GM12878 (cell line): ENCODE results near the gene HTR6. TPM values are rescaled to one million over a fixed set of nuclear protein-coding genes. Genes with fewer than 3 reads are reported as not detected.

Experiments
- ATAC-seq: fragments of 200-7000 bp; cut with Tn5 transposase; 3 replicates; pipeline ENCODE4 v1.9.1; 2020; ENCODE audit warnings: mild to moderate bottlenecking, moderate library complexity
- BruUV-seq: library from RNA; stranded (reverse); fragments of 400-500 nt; replicated peaks from 2 replicates; lab custom pipeline; 2021; lab: Mats Ljungman, UMichigan
- CTCF ChIA-PET: fragments of 300-600 bp; sonication (Branson Sonifier 250); formaldehyde crosslinking; extraction: SDS; loops from one replicate; lab custom pipeline; 2021; ENCODE audit warnings: inconsistent platforms; lab: Yijun Ruan, JAX
- POLR2A ChIA-PET: fragments of 350-600 bp; formaldehyde crosslinking; extraction: SDS; loops from one replicate; lab custom pipeline; 2021; ENCODE audit warnings: inconsistent platforms; lab: Charles Lee
- RAD21 ChIA-PET: fragments of 300-600 bp; sonication (Branson Sonifier 250); formaldehyde crosslinking; loops from one replicate; lab custom pipeline; 2023; ENCODE audit warnings: antibody characterized with exemption; ENCODE audit not compliant: unreplicated experiment; lab: Charles Lee
- SMC1A ChIA-PET: fragments of 300-600 bp; sonication (Branson Sonifier 250); formaldehyde crosslinking; loops from one replicate; lab custom pipeline; 2023; ENCODE audit not compliant: unreplicated experiment, uncharacterized antibody; lab: Charles Lee
- DNase-seq: peaks from one replicate; pipeline ENCODE4 v3.0.0-alpha.2; 2011; ENCODE audit warnings: low read depth, low spot score
- FAIRE-seq: peaks from 3 replicates; lab custom pipeline; 2011; peaks lifted over from hg19 to GRCh38; lab: Jason Lieb, UNC
- H2AFZ ChIP-seq: 2 replicates; pipeline ENCODE4 v1.6.0; 2011; ENCODE audit warnings: low read depth, low read length, control low read depth; ENCODE audit not compliant: control insufficient read depth
- H3K27ac ChIP-seq: 2 replicates; pipeline ENCODE4 v1.5.1; 2011; ENCODE audit warnings: control low read depth; ENCODE audit not compliant: control insufficient read depth, insufficient read depth
- H3K27me3 ChIP-seq, 2 experiments: replicated peaks in 1 of 2; 2 replicates each; pipeline versions ENCODE4 v1.6.0 to v1.6.1; 2011; ENCODE audit warnings: low read length in 1 of 2; ENCODE audit not compliant: control insufficient read depth in 2 of 2, insufficient read depth in 2 of 2
- H3K36me3 ChIP-seq, 2 experiments: 2 replicates each; pipeline ENCODE4 v1.5.1; 2011; ENCODE audit warnings: low read length in 1 of 2; ENCODE audit not compliant: control insufficient read depth in 2 of 2, insufficient read depth in 2 of 2
- H3K4me1 ChIP-seq: 2 replicates; pipeline ENCODE4 v1.6.1; 2011; ENCODE audit warnings: mild to moderate bottlenecking, low read length, moderate library complexity, mixed read lengths; ENCODE audit not compliant: control insufficient read depth, insufficient read depth
- H3K4me2 ChIP-seq: 2 replicates; pipeline ENCODE4 v1.6.0; 2011; ENCODE audit warnings: control low read depth; ENCODE audit not compliant: control insufficient read depth, insufficient read depth
- H3K4me3 ChIP-seq: fragments of 200-600 bp; sonication (generic); 2 replicates; pipeline ENCODE4 v1.5.1; 2016
- H3K79me2 ChIP-seq: 2 replicates; pipeline ENCODE4 v1.6.0; 2011; ENCODE audit warnings: low read length; ENCODE audit not compliant: control insufficient read depth, insufficient read depth
- H3K9ac ChIP-seq: 2 replicates; pipeline ENCODE4 v1.8.0; 2011; ENCODE audit warnings: low read length, control low read depth, mixed read lengths; ENCODE audit not compliant: control insufficient read depth, insufficient read depth
- H3K9me3 ChIP-seq: replicated peaks from 3 replicates; pipeline ENCODE4 v1.5.1; 2011; ENCODE audit warnings: mild to moderate bottlenecking, low read length; ENCODE audit not compliant: control insufficient read depth, insufficient read depth
- H4K20me1 ChIP-seq: 2 replicates; pipeline ENCODE4 v1.6.0; 2011; ENCODE audit not compliant: control insufficient read depth, insufficient read depth
- CHD1 ChIP-seq: IDR thresholded peaks from 2 replicates; pipeline ENCODE4 v1.6.1; 2012; ENCODE audit warnings: low read depth, low read length, improper control_type of control experiment
- LARP7 ChIP-seq: fragments of 450-650 bp; IDR thresholded peaks from 2 replicates; pipeline ENCODE4 v1.6.1; 2017; ENCODE audit warnings: mild to moderate bottlenecking
- MEF2B ChIP-seq: fragments of 450-650 bp; IDR thresholded peaks from 2 replicates; pipeline ENCODE4 v1.6.1; 2018; ENCODE audit warnings: mild to moderate bottlenecking, moderate library complexity; ENCODE audit not compliant: partially characterized antibody, poor library complexity, severe bottlenecking
- NFYB ChIP-seq: IDR thresholded peaks from 2 replicates; pipeline ENCODE4 v1.6.1; 2011; ENCODE audit warnings: low read depth, mild to moderate bottlenecking, low read length, improper control_type of control experiment, moderate library complexity; ENCODE audit not compliant: insufficient read depth
- SMARCA5 ChIP-seq: fragments of 450-650 bp; IDR thresholded peaks from 2 replicates; pipeline ENCODE4 v1.6.1; 2017; ENCODE audit warnings: mild to moderate bottlenecking
- SRF ChIP-seq, 2 experiments: IDR thresholded peaks; 2 replicates each; pipeline ENCODE4 v1.6.1; 2011; ENCODE audit warnings: low read depth in 2 of 2, low read length in 2 of 2, mild to moderate bottlenecking in 1 of 2, moderate library complexity in 1 of 2
- WRNIP1 ChIP-seq: IDR thresholded peaks from 2 replicates; pipeline ENCODE4 v1.6.1; 2011; ENCODE audit warnings: low read depth, low read length, improper control_type of control experiment, borderline replicate concordance
- WGBS: methylation state at CpG from one replicate; pipeline ENCODE4 v1.1.6; 2016; ENCODE audit warnings: low lambda C conversion rate; ENCODE audit not compliant: insufficient replicate concordance, insufficient coverage; ENCODE audit errors: missing lambda C conversion rate; 5-methylcytosine and 5-hydroxymethylcytosine counted together
- in situ Hi-C: fragments of 300-500 bp; cut with MboI; formaldehyde crosslinking; loops from 9 replicates; pipeline ENCODE4 v1.14.3; 2018; ENCODE audit warnings: mixed read lengths
- intact Hi-C: fragments of 100-400 bp; cut with micrococcal nuclease; formaldehyde crosslinking; loops from one replicate; pipeline ENCODE4 v1.14.2; 2022; ENCODE audit not compliant: unreplicated experiment
- polyA plus RNA-seq, 11 experiments: library from polyadenylated mRNA; depleted of rRNA in 4 of 11; unstranded in 6 of 11; stranded (reverse) in 5 of 11; fragments of >200 nt; fragmentation: Nextera tagmentation in 4 of 11; fragmentation: Illumina TruSeq in 1 of 11; extraction: Ambion mirVana in 4 of 11; extraction: Trizol in 1 of 11; gene quantifications; 1 replicate in 1 of 11; 2 replicates in 10 of 11; pipeline versions ENCODE4 v1.2.1 to v1.2.3, GENCODE V29; 2011 to 2016; ENCODE audit warnings: inconsistent platforms in 2 of 11, missing spikeins in 2 of 11, low read depth in 1 of 11
- total RNA-seq, 4 experiments: library from RNA; depleted of rRNA in 3 of 4; stranded (reverse); fragments of >200 nt in 3 of 4; fragmentation: Illumina TruSeq in 1 of 4; extraction: Trizol in 1 of 4; gene quantifications; 2 replicates each; pipeline versions ENCODE4 v1.2.1 to v1.2.3, GENCODE V29; 2013 to 2021

HTR6 gene
- total and polyA plus RNA-seq, 10 of the 15 experiments (the other 5 are each of a cell fraction or from before 2014, with no cell fraction given), result 0.03 to 5.3 (median 1.7) TPM; not detected in 2

DNA sequence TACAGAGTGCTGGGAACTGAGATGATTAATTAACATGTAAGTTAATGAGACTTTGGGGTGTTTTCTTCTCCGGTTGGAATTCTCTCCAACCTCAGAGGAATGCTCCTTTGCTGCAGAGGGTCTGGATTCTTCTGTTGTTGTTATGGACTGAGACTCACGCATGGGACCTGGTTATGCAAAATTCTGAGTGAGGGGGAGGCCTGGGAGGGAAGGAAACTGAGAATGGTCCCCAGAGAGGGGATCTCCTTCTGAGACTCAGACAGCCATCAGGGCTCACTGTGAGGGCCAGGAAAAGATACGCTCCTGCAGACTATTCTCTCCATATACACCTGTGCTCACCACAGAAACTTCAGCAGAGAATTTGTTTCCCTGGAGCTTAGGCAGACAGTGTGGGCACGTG, 56.3 kb downstream of the HTR6 start:
- TF ChIP-seq NFYB (no peak), MEF2B (peak; percentile 50)
- TF ChIP-seq, all 136 proteins: peak for 1
- no TSS peak for BruUV-seq
- H3K4me1 ChIP-seq, result no peaks in the 10 kb centered on the region
- SMC1A ChIA-PET, result no interaction called here
- POLR2A ChIA-PET, result no interaction called here
- H3K79me2 ChIP-seq, result no peaks in the 10 kb centered on the region
- CTCF ChIA-PET, result no interaction called here
- H3K27ac ChIP-seq, result no peak overlapping the region
- FAIRE-seq (no peak), DNase-seq (no peak), ATAC-seq (no peak)
- no peak overlapping the region for H2AFZ ChIP-seq
- H3K4me2 ChIP-seq, result no peak overlapping the region
- intact Hi-C loops, result no loop called here
- in situ Hi-C loops, result no loop called here
- RAD21 ChIA-PET, result no interaction called here
- 59% methylated on average over 4 of the region's 4 CpGs for WGBS
- H3K27me3 ChIP-seq, result no peaks in the 10 kb centered on the region
- peaks cover 0 to 7% of the 10 kb centered on the region in 2 experiments; a peak in 2 of 4 replicates for H3K36me3 ChIP-seq
- H3K4me3 ChIP-seq, result no peak overlapping the region
- no peaks in the 10 kb centered on the region for H3K9me3 ChIP-seq
- no peaks in the 10 kb centered on the region for H4K20me1 ChIP-seq
- no peak overlapping the region for H3K9ac ChIP-seq

DNA sequence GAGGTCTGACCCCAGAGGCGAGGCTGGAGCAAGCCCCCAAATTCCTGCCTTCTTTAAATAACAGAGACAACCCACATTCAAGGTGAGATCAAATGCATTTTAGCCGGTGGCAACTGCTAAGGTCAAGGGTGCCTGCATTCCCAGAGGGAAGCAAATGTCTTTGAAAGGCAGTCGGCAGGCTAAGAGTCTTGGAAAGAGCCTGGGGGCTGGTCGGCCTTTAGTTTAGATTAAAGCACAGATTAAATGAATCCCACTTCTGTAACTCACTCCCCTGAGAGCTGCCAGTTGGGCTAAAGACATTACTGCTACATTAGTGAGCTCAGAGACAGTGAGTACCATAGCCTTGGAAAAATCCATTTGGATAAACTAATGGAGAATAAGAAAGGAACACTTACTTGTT, 59.2 kb downstream of the HTR6 start:
- FAIRE-seq (no peak), DNase-seq (no peak)
- H3K27ac ChIP-seq, result no peak overlapping the region
- H3K9me3 ChIP-seq, result no peaks in the 10 kb centered on the region
- peaks cover 0 to 7% of the 10 kb centered on the region in 2 experiments; a peak in 2 of 4 replicates for H3K36me3 ChIP-seq
- intact Hi-C loops, result no loop called here
- in situ Hi-C loops, result no loop called here
- H3K9ac ChIP-seq, result no peak overlapping the region
- no peaks in the 10 kb centered on the region for H3K4me1 ChIP-seq
- H3K27me3 ChIP-seq, result no peaks in the 10 kb centered on the region
- no peaks in the 10 kb centered on the region for H4K20me1 ChIP-seq
- no TSS peak for BruUV-seq
- CTCF ChIA-PET, result interaction anchor here (1.7 kb wide), 1 partner anchor 9 kb away, joined by 8 read pairs; no protein-coding TSS in a partner anchor
- H3K4me3 ChIP-seq, result no peak overlapping the region
- 96% methylated on average over 4 of the region's 4 CpGs for WGBS
- no peak for TF ChIP-seq SMARCA5
- no peak for TF ChIP-seq WRNIP1
- TF ChIP-seq CHD1, result no peak
- TF ChIP-seq SRF (IDR thresholded peaks at IDR 0.05; ENCODE audit: low read depth in 2 of 2, low read length in 2 of 2), result no peak
- no peak for TF ChIP-seq LARP7
- TF ChIP-seq, all 136 proteins: peak for 0
- no peak for ATAC-seq
- Histone ChIP-seq H2AFZ (no peak overlapping the region), H3K79me2 (no peaks in the 10 kb centered on the region), H3K4me2 (no peak overlapping the region)
- RAD21 ChIA-PET, result no interaction called here
- POLR2A ChIA-PET, result no interaction called here
- SMC1A ChIA-PET, result no interaction called here
